Right lung (tissue), 5 donors: Measurements from ENCODE around the gene UBE2Q2. TPM values are rescaled to one million over a fixed set of nuclear protein-coding genes. Genes with fewer than 3 reads are reported as not detected.
"Not testable (repeated sequence)": the region's sequence is repeated elsewhere in the genome, so short reads cannot be mapped to it uniquely, and the experiment has no call there.

ENCODE experiments used
- DNase-seq, 2 donors: peaks; one replicate each; pipeline ENCODE4 v3.0.0-alpha.2; 2013
- polyA plus RNA-seq, 5 donors: library from polyadenylated mRNA; unstranded; fragments of 120-200 nt; gene quantifications; one replicate each; pipeline versions ENCODE4 v1.2.1 to v1.2.3, GENCODE V29; 2013; ENCODE audit warnings: inconsistent platforms in 1 of 5, low replicate concordance in 1 of 5; ENCODE audit not compliant: insufficient read length in 5 of 5, insufficient read depth in 1 of 5

The UBE2Q2 gene
- polyA plus RNA-seq, 5 donors = 45.8 to 71.3 (median 62.6) TPM

DNA sequence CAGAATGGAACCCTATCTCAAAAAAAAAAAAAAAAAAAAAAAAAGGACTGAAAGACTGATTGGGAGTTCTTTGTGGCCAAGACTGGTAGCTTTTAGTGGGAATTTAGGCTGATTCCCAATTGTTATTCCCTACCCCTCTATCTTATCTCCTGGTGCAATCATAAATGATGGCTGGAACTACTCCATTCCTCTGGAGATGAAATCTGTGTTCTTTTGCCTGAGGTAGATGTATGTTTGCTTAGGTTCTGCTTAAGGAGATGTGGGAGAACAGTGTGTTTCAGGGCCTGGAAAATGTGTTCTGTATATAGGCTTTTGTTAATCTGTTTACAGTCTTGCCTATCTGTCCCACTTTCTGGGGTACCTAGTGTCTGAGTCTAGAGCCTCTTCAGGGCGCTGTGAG, 19.5 kb downstream of the UBE2Q2 start:
- no peak for DNase-seq

DNA sequence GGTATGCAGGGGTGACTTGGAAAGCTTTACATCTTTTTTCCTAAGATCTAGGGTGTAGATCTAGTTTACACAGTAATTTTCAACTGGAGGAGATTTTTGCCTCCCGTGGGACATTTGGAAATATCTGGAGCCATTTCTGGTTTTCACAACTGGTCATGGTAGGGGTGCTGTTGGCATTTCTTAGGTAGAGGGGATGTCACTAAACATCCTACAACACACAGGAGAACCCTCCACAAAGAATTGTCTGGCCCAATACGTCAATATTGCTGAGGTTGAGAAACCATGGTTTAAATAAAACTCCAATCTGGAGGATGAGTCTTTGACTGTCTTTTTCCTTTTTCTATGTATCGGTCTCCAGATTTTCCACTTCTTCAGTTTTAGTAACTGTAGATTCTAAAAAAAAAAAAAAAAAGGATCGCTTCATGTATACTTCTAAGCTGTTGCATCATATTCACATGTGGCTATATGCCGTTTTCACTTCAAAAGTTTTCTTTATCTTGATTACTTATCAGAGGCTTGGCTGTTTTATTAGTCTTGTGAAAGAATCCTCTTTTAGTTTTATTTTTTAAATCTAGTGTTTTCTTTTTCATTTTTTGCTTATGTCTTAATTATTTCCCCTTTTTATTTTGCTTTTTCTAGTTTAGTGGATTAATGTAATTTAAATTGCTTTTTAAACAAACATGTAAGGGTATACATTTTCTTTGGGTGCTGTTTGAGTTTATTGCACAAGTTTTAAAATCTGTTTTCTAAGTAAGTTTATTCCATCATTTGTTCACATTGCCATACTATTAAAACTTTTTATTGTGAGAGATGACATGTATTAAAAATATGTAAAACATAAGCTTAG, 21.2 kb downstream of the UBE2Q2 start:
- DNase-seq = peak in 1 of 2 donors; percentile 24

DNA sequence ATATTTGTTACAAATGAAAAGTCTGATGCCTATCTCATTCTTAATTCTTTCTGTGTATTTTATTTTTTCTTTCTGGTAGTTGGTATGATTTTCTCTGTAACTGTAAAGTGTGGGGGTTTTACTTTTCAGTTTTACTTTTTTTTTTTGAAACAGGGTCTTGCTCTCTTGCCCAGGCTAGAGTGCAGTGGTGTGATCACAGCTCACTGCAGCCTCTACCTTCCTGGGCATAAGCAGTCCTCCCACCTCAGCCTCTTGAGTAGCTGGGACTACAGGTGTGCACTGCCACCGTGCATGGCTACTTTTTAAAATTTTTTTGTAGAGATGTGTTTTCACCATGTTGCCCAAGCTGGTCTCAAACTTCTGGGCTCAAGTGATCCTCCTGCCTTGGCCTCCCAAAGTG, 22.8 kb downstream of the UBE2Q2 start:
- not testable (repeated sequence) for DNase-seq

DNA sequence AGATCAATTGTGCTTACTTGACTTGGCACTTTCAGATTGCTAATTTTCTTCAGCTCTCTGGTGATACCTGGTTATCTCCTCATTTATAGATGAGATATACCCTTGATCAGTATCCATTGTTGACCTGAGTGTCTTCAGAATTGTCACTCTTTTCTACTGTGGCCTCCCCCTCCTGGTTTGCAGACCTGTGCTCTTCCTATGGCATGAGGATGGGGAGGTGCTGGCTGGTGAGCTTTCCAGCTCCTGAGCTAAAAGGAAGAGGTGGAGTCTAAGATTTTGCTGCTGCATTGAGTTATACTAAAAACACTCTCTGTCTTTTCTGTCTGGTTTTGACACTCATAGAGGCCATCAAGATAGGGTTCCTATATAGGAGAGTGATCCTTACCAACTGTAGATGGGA, 23.7 kb downstream of the UBE2Q2 start:
- no peak for DNase-seq

GRCh38 chr15:75867449-75867848, 24.2 kb downstream of the UBE2Q2 start:
- no peak for DNase-seq

GRCh38 chr15:75868019-75868418, 24.8 kb downstream of the UBE2Q2 start:
- no peak for DNase-seq

DNA sequence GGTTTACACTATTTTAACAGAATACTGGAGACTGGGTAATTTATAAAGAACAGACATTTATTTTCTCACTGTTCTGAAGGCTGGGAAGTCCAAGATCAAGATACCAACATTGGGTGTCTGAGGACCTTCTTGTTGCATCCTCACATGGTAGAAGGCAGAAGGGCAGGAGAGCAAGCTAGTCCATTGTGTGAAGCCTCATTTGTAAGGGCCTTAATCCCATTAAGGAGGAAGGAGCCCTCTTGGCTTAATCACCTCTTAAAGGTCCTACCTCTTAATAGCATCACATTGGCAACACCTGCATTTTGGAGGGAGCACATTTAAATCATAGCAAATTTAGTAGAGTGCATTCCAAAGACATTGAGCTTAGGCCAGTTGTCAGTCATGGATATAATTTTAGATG, 26.2 kb downstream of the UBE2Q2 start:
- DNase-seq = no peak

DNA sequence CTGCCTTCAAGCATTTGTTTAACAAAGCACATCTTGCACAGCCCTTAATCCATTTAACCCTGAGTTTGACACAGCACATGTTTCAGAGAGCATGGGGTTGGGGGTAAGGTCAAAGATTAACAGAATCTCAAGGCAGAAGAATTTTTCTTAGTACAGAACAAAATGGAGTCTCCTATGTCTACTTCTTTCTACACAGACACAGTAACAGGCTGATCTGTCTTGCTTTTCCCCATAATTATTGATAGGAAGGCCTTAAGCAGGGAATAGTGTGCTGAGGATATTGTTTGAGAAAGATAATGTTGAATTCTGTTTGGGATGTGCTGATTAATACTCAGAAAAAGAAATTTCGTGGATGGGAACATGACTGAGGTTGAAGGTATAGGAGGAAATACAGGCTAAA, 28.3 kb downstream of the UBE2Q2 start:
- not testable (repeated sequence) for DNase-seq

DNA sequence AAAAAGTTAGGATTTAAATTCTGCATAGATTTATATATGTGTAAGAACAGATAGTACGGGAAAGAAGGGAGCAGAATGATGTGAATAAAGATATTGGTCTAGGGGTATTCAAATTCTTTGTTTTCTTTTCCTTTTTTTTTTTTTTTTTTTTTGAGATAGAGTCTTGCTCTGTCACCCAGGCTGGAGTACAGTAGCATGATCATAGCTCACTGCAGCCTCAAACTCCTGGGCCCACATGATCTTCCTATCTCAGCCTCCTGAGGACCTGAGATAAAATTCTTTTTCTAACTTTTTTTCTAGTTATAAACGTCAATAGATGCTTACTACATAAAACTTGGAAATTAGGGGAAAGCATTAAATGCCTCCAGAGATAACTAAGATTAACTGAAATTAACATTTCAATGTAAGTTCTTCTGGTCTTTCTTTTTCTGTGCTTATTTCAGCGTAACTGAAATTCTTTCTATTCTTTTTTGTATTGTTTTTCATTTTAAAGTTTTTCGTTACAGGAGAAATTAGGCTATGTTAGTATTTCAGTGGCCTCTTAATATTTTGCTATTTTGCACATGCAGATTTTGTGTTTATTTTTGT, 29.2 kb downstream of the UBE2Q2 start:
- no peak for DNase-seq

DNA sequence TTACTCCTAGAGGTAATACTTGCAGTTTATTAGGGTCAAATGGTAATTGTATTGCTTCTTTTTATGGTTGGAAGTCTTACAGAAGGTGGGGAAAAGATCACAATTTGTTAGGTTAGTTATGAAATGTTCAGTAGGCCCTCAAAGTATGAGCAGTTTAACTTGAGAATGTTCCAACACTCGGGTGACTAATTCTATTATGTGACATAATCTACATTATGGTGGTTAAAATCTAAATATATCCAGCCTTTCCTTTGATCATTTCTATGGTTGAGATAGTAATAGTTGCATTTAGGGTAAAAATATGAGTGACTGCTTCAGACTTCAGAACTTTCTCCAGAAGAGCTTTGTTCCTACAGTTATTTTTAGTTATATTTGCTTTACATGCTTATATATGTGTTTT, 40.8 kb downstream of the UBE2Q2 start:
- DNase-seq = no peak

DNA sequence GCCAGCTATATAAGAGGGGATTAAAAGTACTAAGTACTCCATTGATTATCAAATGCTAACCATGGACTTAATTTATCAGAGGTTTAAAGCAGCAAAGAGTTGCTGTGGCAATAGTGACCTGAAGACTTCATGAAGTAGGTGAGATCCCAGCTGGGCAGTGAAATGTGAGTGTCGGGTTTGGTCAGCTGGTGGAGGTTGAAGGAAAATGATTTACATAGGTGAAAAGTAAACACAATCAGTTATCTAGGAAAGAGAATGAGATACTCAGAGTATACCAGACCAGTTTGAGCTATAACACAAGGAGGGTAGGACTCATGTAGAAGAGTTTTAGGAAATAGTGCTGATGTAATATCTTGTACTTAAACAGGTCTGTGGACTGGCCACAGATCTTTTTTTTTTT, 43.9 kb downstream of the UBE2Q2 start:
- DNase-seq = no peak

DNA sequence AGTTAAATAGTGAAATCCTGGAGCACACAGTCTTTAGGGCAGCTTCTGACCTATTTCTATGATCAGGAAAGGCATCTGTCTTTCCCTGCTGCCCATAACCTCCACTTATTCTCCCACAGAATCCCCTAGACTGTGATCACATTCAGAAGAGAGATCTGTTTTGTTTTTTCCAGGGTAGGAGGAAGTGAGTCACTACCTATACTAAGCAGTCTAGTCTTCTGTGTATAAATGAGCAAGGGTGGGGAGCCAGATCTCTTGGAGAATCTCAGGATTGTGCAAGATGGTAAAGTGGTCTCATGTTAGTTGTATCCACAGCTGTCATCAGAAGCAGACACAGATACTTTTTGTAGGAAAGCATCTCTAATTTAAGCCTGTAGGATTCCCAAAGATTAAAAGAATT, 48.6 kb downstream of the UBE2Q2 start:
- DNase-seq = no peak

GRCh38 chr15:75895731-75896130, 52.5 kb downstream of the UBE2Q2 start:
- no peak for DNase-seq

DNA sequence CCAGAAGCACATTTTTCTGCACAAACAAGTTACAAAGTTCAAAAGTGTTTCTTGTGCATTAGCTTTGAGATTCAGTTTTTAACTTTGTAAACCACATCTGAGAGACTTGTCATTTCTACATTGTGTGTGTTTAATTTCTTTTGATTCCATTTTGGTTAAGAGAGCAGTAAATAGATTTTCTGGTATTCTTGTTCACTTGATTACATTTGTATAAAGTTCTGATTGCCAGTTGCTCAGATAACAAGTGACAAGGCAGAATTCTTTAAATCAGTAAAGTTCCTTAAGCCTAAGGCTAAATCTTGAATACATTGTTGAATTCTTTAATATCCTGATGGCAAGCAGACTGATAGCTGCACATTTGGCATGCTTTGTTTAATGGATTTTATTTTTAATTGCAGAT, 57.3 kb downstream of the UBE2Q2 start:
- no peak for DNase-seq

DNA sequence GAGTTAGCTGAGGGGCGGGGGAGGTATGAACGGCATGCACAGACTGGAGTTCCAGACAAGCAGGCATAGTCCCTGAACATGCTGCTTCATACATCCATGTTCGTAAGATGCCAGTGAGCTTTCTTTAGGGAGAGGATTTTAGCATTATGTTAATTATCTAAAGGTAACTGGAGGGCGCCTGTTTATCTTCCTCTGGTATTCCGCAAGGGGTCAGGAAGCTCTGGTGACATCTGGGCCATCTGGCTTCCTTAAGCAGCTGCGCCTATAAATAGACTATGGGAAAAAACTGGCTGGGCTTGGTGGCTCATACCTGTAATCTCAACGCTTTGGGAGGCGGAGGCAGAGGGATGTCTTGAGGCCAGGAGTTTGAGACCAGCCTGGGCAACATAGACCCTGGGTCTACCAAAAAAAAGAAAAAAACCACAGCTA, 58.9 kb downstream of the UBE2Q2 start:
- peak in 1 of 2 donors; percentile 8 for DNase-seq

GRCh38 chr15:75903331-75904239, 60.3 kb downstream of the UBE2Q2 start, which contains the start of gene FBXO22:
FBXO22 (plus strand) TSS chr15:75903878; CDS start chr15:75903964, 86 bp downstream.
- DNase-seq = peak; percentile 89 to 91

- DNase-seq = no peak
These were observed 62.0 kb downstream of the UBE2Q2 start for GRCh38 chr15:75905231-75905630.

GRCh38 chr15:75910355-75910754, 67.1 kb downstream of the UBE2Q2 start:
- DNase-seq = not testable (repeated sequence)

GRCh38 chr15:75916978-75917377, 73.7 kb downstream of the UBE2Q2 start:
- DNase-seq = no peak

DNA sequence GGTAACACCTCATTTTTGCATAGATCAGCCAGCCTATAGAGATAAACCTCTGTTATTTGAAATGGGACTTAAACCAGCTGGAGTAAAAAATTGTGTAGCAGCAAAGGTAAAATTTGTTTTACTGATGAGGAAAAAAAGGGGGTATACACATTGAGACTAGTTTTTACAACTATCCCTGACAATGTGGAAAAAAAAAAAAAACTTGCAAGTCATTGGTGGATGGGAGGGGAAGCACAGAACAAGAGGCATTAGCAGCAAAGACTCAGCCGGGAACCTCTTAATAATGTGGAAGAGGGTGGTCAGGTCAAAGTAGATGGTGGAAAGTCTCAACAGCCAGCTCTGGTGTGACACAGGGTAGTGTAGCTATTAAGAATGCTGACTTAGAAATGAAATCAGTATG, 74.9 kb downstream of the UBE2Q2 start:
- DNase-seq = no peak

GRCh38 chr15:75920079-75920478, 76.8 kb downstream of the UBE2Q2 start:
- DNase-seq = no peak
